HepG2 (cell line): ENCODE data around the gene TMEM156. TPM values are rescaled to one million over a fixed set of nuclear protein-coding genes. Genes with fewer than 3 reads are reported as not detected.

Experiments used
- AKNA ChIP-seq: sonication (generic); formaldehyde crosslinking; IDR thresholded peaks from 2 replicates; pipeline ENCODE4 v1.4.0; 2020; ENCODE audit warnings: missing genetic modification reagents, borderline replicate concordance
- BRD4 ChIP-seq: sonication (generic); formaldehyde crosslinking; IDR thresholded peaks from 2 replicates; pipeline ENCODE4 v1.4.0; 2020; ENCODE audit warnings: missing genetic modification reagents
- EED ChIP-seq: sonication (generic); formaldehyde crosslinking; IDR thresholded peaks from 2 replicates; pipeline ENCODE4 v1.5.0; 2020; ENCODE audit warnings: mild to moderate bottlenecking, missing genetic modification reagents
- FOSL1 ChIP-seq: sonication (generic); formaldehyde crosslinking; IDR thresholded peaks from 2 replicates; pipeline ENCODE4 v1.9.0; 2021; ENCODE audit warnings: missing genetic modification reagents, borderline replicate concordance
- MAZ ChIP-seq, 2 experiments: sonication (generic) in 1 of 2; formaldehyde crosslinking in 1 of 2; IDR thresholded peaks; 2 replicates each; pipeline versions ENCODE4 v1.5.0 to v1.6.1; 2012 to 2020; ENCODE audit warnings: low read depth in 2 of 2, mild to moderate bottlenecking in 2 of 2, borderline replicate concordance in 1 of 2, improper control_type of control experiment in 1 of 2, low read length in 1 of 2, missing genetic modification reagents in 1 of 2, moderate library complexity in 1 of 2
- NR2C2 ChIP-seq: sonication (generic); formaldehyde crosslinking; IDR thresholded peaks from 2 replicates; pipeline ENCODE4 v1.4.0; 2020; ENCODE audit warnings: missing genetic modification reagents, mild to moderate bottlenecking, moderate library complexity, borderline replicate concordance
- ZNF317 ChIP-seq: sonication (generic); formaldehyde crosslinking; IDR thresholded peaks from 2 replicates; pipeline ENCODE4 v1.5.0; 2020; ENCODE audit warnings: mild to moderate bottlenecking, missing genetic modification reagents
- ZNF550 ChIP-seq: sonication (generic); formaldehyde crosslinking; IDR thresholded peaks from 2 replicates; pipeline ENCODE4 v1.4.0; 2020; ENCODE audit warnings: mild to moderate bottlenecking, missing genetic modification reagents, borderline replicate concordance
- polyA plus RNA-seq, 8 experiments: library from polyadenylated mRNA; depleted of rRNA in 3 of 8; stranded (reverse) in 7 of 8; unstranded in 1 of 8; fragments of >200 nt; fragmentation: Illumina TruSeq in 4 of 8; extraction: Trizol in 4 of 8; gene quantifications; 2 replicates each; pipeline versions ENCODE4 v1.2.1 to v1.2.3, GENCODE V29; 2011 to 2016; ENCODE audit warnings: low read depth in 4 of 8, missing spikeins in 1 of 8, mixed read lengths in 1 of 8; ENCODE audit not compliant: insufficient read depth in 1 of 8
- total RNA-seq, 5 experiments: library from RNA; depleted of rRNA; stranded (reverse); fragments of >200 nt; fragmentation: Illumina TruSeq; extraction: Trizol; gene quantifications; 2 replicates each; pipeline ENCODE4 v1.2.3, GENCODE V29; 2016; ENCODE audit warnings: low read depth in 1 of 5

The TMEM156 gene
- total and polyA plus RNA-seq, 2 of the 13 experiments (the other 11 are each of a cell fraction or from before 2014, with no cell fraction given): 1.6 TPM; not detected in 1

- TF ChIP-seq ZNF317 (CRISPR knock-in tag) (no peak), BRD4 (CRISPR knock-in tag) (no peak), MAZ (IDR thresholded peaks at IDR 0.05; ENCODE audit: borderline replicate concordance, low read depth, low read length) (no peak), MAZ (CRISPR knock-in tag; IDR thresholded peaks at IDR 0.05; ENCODE audit: low read depth) (peak; percentile 57; the same call in 1 of the 2 replicates), FOSL1 (CRISPR knock-in tag) (no peak), EED (CRISPR knock-in tag) (0 out of 2 replicates have a peak, but pooled peaks have one; percentile 33), AKNA (no peak), ZNF550 (CRISPR knock-in tag) (no peak), NR2C2 (CRISPR knock-in tag) (peak; percentile 11)
Observed at GRCh38 chr4:39044956-39045826, 13.0 kb upstream of the TMEM156 start (continued).
